ENCODE results near the gene RAB9B. TPM values are rescaled to one million over a fixed set of nuclear protein-coding genes. Genes with fewer than 3 reads are reported as not detected.

Gene RAB9B
- polyA plus RNA-seq, 2 donors, result 0.45 to 1.0 TPM

- WGBS, 2 donors, result 68 to 81% methylated on average over 2 of the region's 2 CpGs
- Histone ChIP-seq H3K9me3 (ENCODE audit: control insufficient read depth in 2 of 2, insufficient read depth in 1 of 2, low read depth in 1 of 2, low read length in 1 of 2) (no peaks in the 10 kb centered on the region), H3K27ac (ENCODE audit: low read depth in 2 of 2, low read length in 1 of 2) (no peak overlapping the region), H3K4me1 (ENCODE audit: control insufficient read depth in 2 of 2, insufficient read depth in 2 of 2, low read length in 1 of 2) (no peaks in the 10 kb centered on the region), H3K36me3 (ENCODE audit: control insufficient read depth in 2 of 2, insufficient read depth in 2 of 2, low read length in 1 of 2) (no peaks in the 10 kb centered on the region), H3K4me3 (ENCODE audit: low read depth in 1 of 2, low read length in 2 of 2) (no peak overlapping the region), H3K27me3 (ENCODE audit: control insufficient read depth in 1 of 2, insufficient read depth in 2 of 2, low read length in 2 of 2) (peaks cover 0 to 3% of the 10 kb centered on the region in 2 donors)
These were observed 40.1 kb downstream of the RAB9B start for GRCh38 chrX:103791826-103792485.

GRCh38 chrX:103791228-103791627 lies 40.8 kb downstream of the RAB9B start:
- WGBS, 2 donors, result 74 to 85% methylated on average over 4 of the region's 4 CpGs
- H3K4me3 ChIP-seq (ENCODE audit: low read depth in 1 of 2, low read length in 2 of 2), result no peak overlapping the region
- no peaks in the 10 kb centered on the region for H3K9me3 ChIP-seq (ENCODE audit: control insufficient read depth in 2 of 2, insufficient read depth in 1 of 2, low read depth in 1 of 2, low read length in 1 of 2)
- H3K4me1 ChIP-seq (ENCODE audit: control insufficient read depth in 2 of 2, insufficient read depth in 2 of 2, low read length in 1 of 2), result no peaks in the 10 kb centered on the region
- H3K27ac ChIP-seq (ENCODE audit: low read depth in 2 of 2, low read length in 1 of 2), result no peak overlapping the region
- no peaks in the 10 kb centered on the region for H3K36me3 ChIP-seq (ENCODE audit: control insufficient read depth in 2 of 2, insufficient read depth in 2 of 2, low read length in 1 of 2)
- peaks cover 0 to 3% of the 10 kb centered on the region in 2 donors for H3K27me3 ChIP-seq (ENCODE audit: control insufficient read depth in 1 of 2, insufficient read depth in 2 of 2, low read length in 2 of 2)

GRCh38 chrX:103789004-103789403 lies 43.1 kb downstream of the RAB9B start:
- H3K4me3 ChIP-seq (ENCODE audit: low read depth in 1 of 2, low read length in 2 of 2), result no peak overlapping the region
- no peaks in the 10 kb centered on the region for H3K9me3 ChIP-seq (ENCODE audit: control insufficient read depth in 2 of 2, insufficient read depth in 1 of 2, low read depth in 1 of 2, low read length in 1 of 2)
- no peak overlapping the region for H3K27ac ChIP-seq (ENCODE audit: low read depth in 2 of 2, low read length in 1 of 2)
- H3K36me3 ChIP-seq (ENCODE audit: control insufficient read depth in 2 of 2, insufficient read depth in 2 of 2, low read length in 1 of 2), result no peaks in the 10 kb centered on the region
- H3K27me3 ChIP-seq (ENCODE audit: control insufficient read depth in 1 of 2, insufficient read depth in 2 of 2, low read length in 2 of 2), result peaks cover 0 to 5% of the 10 kb centered on the region in 2 donors
- peaks cover 0 to 1% of the 10 kb centered on the region in 2 donors for H3K4me1 ChIP-seq (ENCODE audit: control insufficient read depth in 2 of 2, insufficient read depth in 2 of 2, low read length in 1 of 2)

GRCh38 chrX:103783971-103784370 lies 48.1 kb downstream of the RAB9B start:
- no peaks in the 10 kb centered on the region for H3K9me3 ChIP-seq (ENCODE audit: control insufficient read depth in 2 of 2, insufficient read depth in 1 of 2, low read depth in 1 of 2, low read length in 1 of 2)
- H3K27me3 ChIP-seq (ENCODE audit: control insufficient read depth in 1 of 2, insufficient read depth in 2 of 2, low read length in 2 of 2), result peaks cover 0 to 2% of the 10 kb centered on the region in 2 donors

GRCh38 chrX:103783196-103783595 lies 48.9 kb downstream of the RAB9B start:
- WGBS, 2 donors, result 33 to 37% methylated on average over 3 of the region's 3 CpGs
- Histone ChIP-seq H3K27ac (ENCODE audit: low read depth in 2 of 2, low read length in 1 of 2) (no peak overlapping the region), H3K36me3 (ENCODE audit: control insufficient read depth in 2 of 2, insufficient read depth in 2 of 2, low read length in 1 of 2) (no peaks in the 10 kb centered on the region), H3K9me3 (ENCODE audit: control insufficient read depth in 2 of 2, insufficient read depth in 1 of 2, low read depth in 1 of 2, low read length in 1 of 2) (no peaks in the 10 kb centered on the region), H3K4me1 (ENCODE audit: control insufficient read depth in 2 of 2, insufficient read depth in 2 of 2, low read length in 1 of 2) (peaks cover 0 to 3% of the 10 kb centered on the region in 2 donors), H3K4me3 (ENCODE audit: low read depth in 1 of 2, low read length in 2 of 2) (no peak overlapping the region), H3K27me3 (ENCODE audit: control insufficient read depth in 1 of 2, insufficient read depth in 2 of 2, low read length in 2 of 2) (peaks cover 0 to 2% of the 10 kb centered on the region in 2 donors)

More at GRCh38 chrX:103783971-103784370, 48.1 kb downstream of the RAB9B start:
- Histone ChIP-seq H3K4me3 (ENCODE audit: low read depth in 1 of 2, low read length in 2 of 2) (no peak overlapping the region), H3K27ac (ENCODE audit: low read depth in 2 of 2, low read length in 1 of 2) (no peak overlapping the region), H3K4me1 (ENCODE audit: control insufficient read depth in 2 of 2, insufficient read depth in 2 of 2, low read length in 1 of 2) (peaks cover 0 to 3% of the 10 kb centered on the region in 2 donors), H3K36me3 (ENCODE audit: control insufficient read depth in 2 of 2, insufficient read depth in 2 of 2, low read length in 1 of 2) (no peaks in the 10 kb centered on the region)
- WGBS, 2 donors, result 47 to 49% methylated on average over 2 of the region's 2 CpGs

- Histone ChIP-seq H3K27me3 (ENCODE audit: control insufficient read depth in 1 of 2, insufficient read depth in 2 of 2, low read length in 2 of 2) (peaks cover 0 to 4% of the 10 kb centered on the region in 2 donors), H3K4me3 (ENCODE audit: low read depth in 1 of 2, low read length in 2 of 2) (no peak overlapping the region), H3K36me3 (ENCODE audit: control insufficient read depth in 2 of 2, insufficient read depth in 2 of 2, low read length in 1 of 2) (no peaks in the 10 kb centered on the region), H3K4me1 (ENCODE audit: control insufficient read depth in 2 of 2, insufficient read depth in 2 of 2, low read length in 1 of 2) (peaks cover 0 to 3% of the 10 kb centered on the region in 2 donors), H3K27ac (ENCODE audit: low read depth in 2 of 2, low read length in 1 of 2) (no peak overlapping the region), H3K9me3 (ENCODE audit: control insufficient read depth in 2 of 2, insufficient read depth in 1 of 2, low read depth in 1 of 2, low read length in 1 of 2) (no peaks in the 10 kb centered on the region)
- 75 to 80% methylated on average over 3 of the region's 3 CpGs for WGBS, 2 donors
These were observed 49.4 kb downstream of the RAB9B start for GRCh38 chrX:103782640-103783039.

- H3K4me1 ChIP-seq (ENCODE audit: control insufficient read depth in 2 of 2, insufficient read depth in 2 of 2, low read length in 1 of 2), result peaks cover 0 to 3% of the 10 kb centered on the region in 2 donors
- no peaks in the 10 kb centered on the region for H3K9me3 ChIP-seq (ENCODE audit: control insufficient read depth in 2 of 2, insufficient read depth in 1 of 2, low read depth in 1 of 2, low read length in 1 of 2)
- H3K27me3 ChIP-seq (ENCODE audit: control insufficient read depth in 1 of 2, insufficient read depth in 2 of 2, low read length in 2 of 2), result peaks cover 0 to 6% of the 10 kb centered on the region in 2 donors
- H3K36me3 ChIP-seq (ENCODE audit: control insufficient read depth in 2 of 2, insufficient read depth in 2 of 2, low read length in 1 of 2), result no peaks in the 10 kb centered on the region
- H3K27ac ChIP-seq (ENCODE audit: low read depth in 2 of 2, low read length in 1 of 2), result no peak overlapping the region
- no peak overlapping the region for H3K4me3 ChIP-seq (ENCODE audit: low read depth in 1 of 2, low read length in 2 of 2)
- WGBS, 2 donors, result 86 to 88% methylated on average over 1 of the region's 1 CpG
These were observed 50.4 kb downstream of the RAB9B start for GRCh38 chrX:103781706-103782105.

GRCh38 chrX:103781062-103781402 lies 51.0 kb downstream of the RAB9B start:
- H3K4me3 ChIP-seq (ENCODE audit: low read depth in 1 of 2, low read length in 2 of 2), result no peak overlapping the region
- 79 to 88% methylated on average over 4 of the region's 4 CpGs for WGBS, 2 donors
- H3K27ac ChIP-seq (ENCODE audit: low read depth in 2 of 2, low read length in 1 of 2), result no peak overlapping the region
- H3K4me1 ChIP-seq (ENCODE audit: control insufficient read depth in 2 of 2, insufficient read depth in 2 of 2, low read length in 1 of 2), result peaks cover 0 to 3% of the 10 kb centered on the region in 2 donors
- peaks cover 0 to 6% of the 10 kb centered on the region in 2 donors for H3K27me3 ChIP-seq (ENCODE audit: control insufficient read depth in 1 of 2, insufficient read depth in 2 of 2, low read length in 2 of 2)
- H3K36me3 ChIP-seq (ENCODE audit: control insufficient read depth in 2 of 2, insufficient read depth in 2 of 2, low read length in 1 of 2), result no peaks in the 10 kb centered on the region
- no peaks in the 10 kb centered on the region for H3K9me3 ChIP-seq (ENCODE audit: control insufficient read depth in 2 of 2, insufficient read depth in 1 of 2, low read depth in 1 of 2, low read length in 1 of 2)

- Histone ChIP-seq H3K27me3 (ENCODE audit: control insufficient read depth in 1 of 2, insufficient read depth in 2 of 2, low read length in 2 of 2) (peaks cover 0 to 6% of the 10 kb centered on the region in 2 donors), H3K27ac (ENCODE audit: low read depth in 2 of 2, low read length in 1 of 2) (no peak overlapping the region), H3K9me3 (ENCODE audit: control insufficient read depth in 2 of 2, insufficient read depth in 1 of 2, low read depth in 1 of 2, low read length in 1 of 2) (no peaks in the 10 kb centered on the region), H3K4me1 (ENCODE audit: control insufficient read depth in 2 of 2, insufficient read depth in 2 of 2, low read length in 1 of 2) (peaks cover 0 to 3% of the 10 kb centered on the region in 2 donors), H3K36me3 (ENCODE audit: control insufficient read depth in 2 of 2, insufficient read depth in 2 of 2, low read length in 1 of 2) (no peaks in the 10 kb centered on the region), H3K4me3 (ENCODE audit: low read depth in 1 of 2, low read length in 2 of 2) (no peak overlapping the region)
- WGBS, 2 donors, result 78 to 87% methylated on average over 10 of the region's 10 CpGs
These were observed 51.6 kb downstream of the RAB9B start for GRCh38 chrX:103780336-103781061.
